Lung (tissue), 12 donors: ENCODE data around the gene GGTA1. TPM values are rescaled to one million over a fixed set of nuclear protein-coding genes. Genes with fewer than 3 reads are reported as not detected.

ENCODE experiments used
- ATAC-seq: fragments of 200-7000 bp; cut with Tn5 transposase; one replicate; pipeline ENCODE4 v1.9.1; 2020; ENCODE audit warnings: moderate number of reproducible peaks; ENCODE audit not compliant: insufficient read depth, low FRiP score
- DNase-seq, 3 donors: peaks; one replicate each; pipeline ENCODE4 v3.0.0-alpha.2; 2013 to 2017
- H3K27ac ChIP-seq, 2 donors: one replicate each; pipeline ENCODE4 v1.5.1; 2013; ENCODE audit warnings: mild to moderate bottlenecking in 2 of 2, moderate library complexity in 2 of 2, control low read depth in 1 of 2, inconsistent platforms in 1 of 2, low read depth in 1 of 2, low read length in 1 of 2
- H3K27me3 ChIP-seq, 3 donors: one replicate each; pipeline ENCODE4 v1.5.1; 2013; ENCODE audit warnings: low read length in 2 of 3; ENCODE audit not compliant: control insufficient read depth in 3 of 3, insufficient read depth in 3 of 3
- H3K36me3 ChIP-seq, 4 donors: one replicate each; pipeline ENCODE4 v1.5.1; 2013; ENCODE audit warnings: low read length in 4 of 4, mild to moderate bottlenecking in 1 of 4, moderate library complexity in 1 of 4; ENCODE audit not compliant: control insufficient read depth in 4 of 4, insufficient read depth in 4 of 4
- H3K4me1 ChIP-seq, 5 donors: one replicate each; pipeline ENCODE4 v1.5.1; 2013; ENCODE audit warnings: low read length in 5 of 5, mild to moderate bottlenecking in 2 of 5, moderate library complexity in 1 of 5; ENCODE audit not compliant: control insufficient read depth in 5 of 5, insufficient read depth in 5 of 5
- H3K4me3 ChIP-seq: one replicate; pipeline ENCODE4 v1.5.1; 2013; ENCODE audit warnings: mild to moderate bottlenecking, control low read depth, moderate library complexity
- H3K9ac ChIP-seq, 2 donors: one replicate each; pipeline ENCODE4 v1.5.1; 2013; ENCODE audit warnings: low read length in 2 of 2, control low read depth in 1 of 2; ENCODE audit not compliant: insufficient read depth in 1 of 2
- H3K9me3 ChIP-seq, 4 donors: one replicate each; pipeline ENCODE4 v1.5.1; 2013; ENCODE audit warnings: low read length in 3 of 4, mild to moderate bottlenecking in 1 of 4, moderate library complexity in 1 of 4; ENCODE audit not compliant: control insufficient read depth in 4 of 4, insufficient read depth in 3 of 4
- WGBS, 2 donors: extraction: QIAGEN DNeasy Blood & Tissue Kit; methylation state at CpG; one replicate each; pipeline ENCODE4 v1.1.7; 2013; 5-methylcytosine and 5-hydroxymethylcytosine counted together
- polyA plus RNA-seq, 2 donors: library from polyadenylated mRNA; stranded (reverse); fragments of 200-250 nt; gene quantifications; one replicate each; pipeline ENCODE4 v1.2.1, GENCODE V29; 2013
- total RNA-seq, 2 donors: library from RNA; depleted of rRNA in 1 of 2; stranded (reverse); fragments of >200 nt in 1 of 2; gene quantifications; one replicate each; pipeline ENCODE4 v1.2.1, GENCODE V29; 2014 to 2021
- TF ChIP-seq, protein P1 (sequence below): IDR thresholded peaks from 2 replicates; pipeline ENCODE4 v1.5.1; 2012; ENCODE audit warnings: mild to moderate bottlenecking; ENCODE audit errors: control extremely low read depth, extremely low read depth
- donor health status: control.
- donor health status: control.
- donor health status: Bipolar disorder and iron deficiency.
- donor health status: healthy.
- donor health status: DM: yes; HTN: yes; CAD: no.

Gene GGTA1
- total and polyA plus RNA-seq, 4 donors = 1.5 to 6.6 (median 5.8) TPM

DNA sequence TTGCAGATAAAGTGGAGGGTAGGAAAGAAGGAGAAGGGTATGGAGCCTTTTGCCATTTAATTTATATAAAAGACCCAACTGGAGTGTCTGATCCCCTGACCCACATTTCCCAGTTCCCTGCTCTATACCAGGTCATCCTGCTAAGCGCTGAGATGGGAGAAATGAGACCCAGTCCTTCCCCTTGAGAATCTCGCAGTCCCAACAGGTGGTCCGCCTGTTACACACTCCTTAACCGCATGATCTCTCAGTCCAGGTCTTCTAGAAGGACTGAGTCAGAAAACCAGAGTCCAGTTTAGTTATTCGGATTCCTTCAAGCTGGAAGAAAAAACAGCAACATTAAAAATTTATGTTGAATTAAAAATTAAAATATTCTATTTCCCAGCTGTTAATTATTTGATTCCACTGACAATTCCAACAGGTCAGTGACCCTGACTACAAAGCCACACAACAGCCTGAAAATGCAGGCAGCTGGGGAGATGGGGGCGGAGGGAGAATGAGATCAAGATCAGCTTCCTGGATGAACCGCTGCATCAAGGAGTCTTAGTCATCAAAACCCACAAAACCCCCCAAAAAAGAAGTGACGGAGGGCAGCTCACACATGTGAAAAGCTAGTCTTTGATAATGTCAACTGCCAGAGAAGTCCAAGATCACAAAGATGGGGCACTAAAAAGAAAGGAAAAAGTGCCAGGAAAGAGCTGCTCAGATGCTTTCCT, 44.0 kb downstream of the GGTA1 start:
- Histone ChIP-seq H3K27ac (no peak overlapping the region), H3K9me3 (no peaks in the 10 kb centered on the region), H3K4me3 (no peak overlapping the region), H3K4me1 (peaks cover 0 to 11% (median 1%) of the 10 kb centered on the region in 5 donors), H3K27me3 (no peaks in the 10 kb centered on the region), H3K36me3 (no peaks in the 10 kb centered on the region), H3K9ac (no peak overlapping the region)
- DNase-seq (no peak), ATAC-seq (no peak)
- 74 to 80% methylated on average over 8 of the region's 8 CpGs for WGBS, 2 donors
- TF ChIP-seq, protein P1, sequence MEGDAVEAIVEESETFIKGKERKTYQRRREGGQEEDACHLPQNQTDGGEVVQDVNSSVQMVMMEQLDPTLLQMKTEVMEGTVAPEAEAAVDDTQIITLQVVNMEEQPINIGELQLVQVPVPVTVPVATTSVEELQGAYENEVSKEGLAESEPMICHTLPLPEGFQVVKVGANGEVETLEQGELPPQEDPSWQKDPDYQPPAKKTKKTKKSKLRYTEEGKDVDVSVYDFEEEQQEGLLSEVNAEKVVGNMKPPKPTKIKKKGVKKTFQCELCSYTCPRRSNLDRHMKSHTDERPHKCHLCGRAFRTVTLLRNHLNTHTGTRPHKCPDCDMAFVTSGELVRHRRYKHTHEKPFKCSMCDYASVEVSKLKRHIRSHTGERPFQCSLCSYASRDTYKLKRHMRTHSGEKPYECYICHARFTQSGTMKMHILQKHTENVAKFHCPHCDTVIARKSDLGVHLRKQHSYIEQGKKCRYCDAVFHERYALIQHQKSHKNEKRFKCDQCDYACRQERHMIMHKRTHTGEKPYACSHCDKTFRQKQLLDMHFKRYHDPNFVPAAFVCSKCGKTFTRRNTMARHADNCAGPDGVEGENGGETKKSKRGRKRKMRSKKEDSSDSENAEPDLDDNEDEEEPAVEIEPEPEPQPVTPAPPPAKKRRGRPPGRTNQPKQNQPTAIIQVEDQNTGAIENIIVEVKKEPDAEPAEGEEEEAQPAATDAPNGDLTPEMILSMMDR = no peak

DNA sequence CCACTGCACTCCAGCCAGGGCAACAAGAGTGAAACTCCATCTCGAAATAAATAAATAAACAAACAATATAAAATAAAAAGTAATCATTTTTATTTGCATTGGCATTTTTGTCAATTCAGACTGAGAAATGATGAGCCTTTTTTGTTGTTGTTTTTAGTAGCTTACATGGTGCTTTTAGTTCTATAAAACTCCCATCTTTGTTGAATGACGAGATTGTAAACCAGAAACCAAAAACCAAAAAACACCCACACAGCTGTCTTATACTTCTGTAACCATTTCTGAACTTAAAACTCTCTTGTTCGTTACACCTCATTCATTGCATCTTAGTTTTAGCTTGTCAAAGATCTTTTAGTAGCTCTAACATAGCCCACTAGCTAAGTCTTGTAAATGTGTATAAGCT, 44.7 kb downstream of the GGTA1 start:
- Histone ChIP-seq H3K4me3 (no peak overlapping the region), H3K36me3 (no peaks in the 10 kb centered on the region), H3K27me3 (no peaks in the 10 kb centered on the region), H3K9me3 (no peaks in the 10 kb centered on the region), H3K9ac (no peak overlapping the region), H3K4me1 (peaks cover 0 to 11% (median 1%) of the 10 kb centered on the region in 5 donors), H3K27ac (no peak overlapping the region)
- 77 to 91% methylated on average over 3 of the region's 3 CpGs for WGBS, 2 donors
- DNase-seq = no peak
- TF ChIP-seq, protein P1 = no peak
- no peak for ATAC-seq

DNA sequence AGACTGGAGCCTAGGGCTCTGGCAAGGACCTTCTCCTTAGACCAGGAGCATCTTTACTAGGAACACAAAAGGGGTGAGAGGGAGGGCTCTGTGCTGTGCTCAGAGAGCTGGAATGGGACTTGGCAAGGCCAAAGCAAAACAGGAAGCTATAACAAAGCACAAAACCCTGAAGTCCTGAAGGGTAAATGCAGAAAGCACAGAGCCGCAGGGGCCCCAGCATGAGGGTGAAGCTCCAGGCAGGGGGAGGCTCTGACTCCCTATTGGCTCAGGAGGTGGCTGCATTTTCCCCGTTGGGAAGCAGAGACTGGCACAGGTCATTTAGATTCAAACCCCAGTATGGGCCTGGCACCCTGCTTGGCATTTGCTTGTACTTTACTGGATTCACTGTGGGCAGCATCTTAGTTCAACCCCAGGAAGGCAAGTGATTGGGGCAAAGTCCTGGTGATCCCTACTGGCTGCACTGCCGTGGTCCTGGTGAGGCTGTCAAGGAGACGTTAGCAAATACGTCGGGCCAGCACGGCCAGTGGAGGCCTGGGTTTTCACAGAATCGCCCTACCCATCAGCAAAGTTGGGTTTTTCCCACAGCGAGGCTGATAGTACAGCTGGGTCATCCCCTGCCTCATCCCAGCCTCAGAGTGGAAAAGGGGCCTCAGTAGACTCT, 46.3 kb downstream of the GGTA1 start:
- Histone ChIP-seq H3K9ac (no peak overlapping the region), H3K27ac (no peak overlapping the region), H3K9me3 (no peaks in the 10 kb centered on the region), H3K4me1 (peaks cover 0 to 11% (median 1%) of the 10 kb centered on the region in 5 donors), H3K36me3 (no peaks in the 10 kb centered on the region), H3K27me3 (no peaks in the 10 kb centered on the region), H3K4me3 (no peak overlapping the region)
- TF ChIP-seq, protein P1 = no peak
- peak in 2 of 3 donors; percentile 29 to 56 for DNase-seq
- 63 to 68% methylated on average over 9 of the region's 9 CpGs for WGBS, 2 donors
- no peak for ATAC-seq
